Skeletal muscle satellite cell (primary cell): ENCODE results near the gene CCR8.
"Not testable (repeated sequence)": the region's sequence is repeated elsewhere in the genome, so short reads cannot be mapped to it uniquely, and the experiment has no call there.

Experiments
- H3K27me3 ChIP-seq: 2 replicates; pipeline ENCODE4 v1.7.0; 2013; ENCODE audit warnings: low read length; ENCODE audit not compliant: control insufficient read depth, insufficient read depth
- H3K36me3 ChIP-seq: 2 replicates; pipeline ENCODE4 v1.7.0; 2013; ENCODE audit warnings: mild to moderate bottlenecking, control low read depth, low read length; ENCODE audit not compliant: insufficient read depth
- H3K4me1 ChIP-seq: 2 replicates; pipeline ENCODE4 v1.7.0; 2013; ENCODE audit warnings: low read length; ENCODE audit not compliant: control insufficient read depth, insufficient read depth
- H3K4me2 ChIP-seq: 2 replicates; pipeline ENCODE4 v1.7.0; 2013; ENCODE audit warnings: mild to moderate bottlenecking, low read length
- H3K4me3 ChIP-seq: 2 replicates; pipeline ENCODE4 v1.7.0; 2013; ENCODE audit warnings: low read length
- H3K9ac ChIP-seq: 2 replicates; pipeline ENCODE4 v1.7.0; 2013; ENCODE audit warnings: mild to moderate bottlenecking, low read depth, low read length, moderate library complexity
- H3K9me3 ChIP-seq: replicated peaks from 2 replicates; pipeline ENCODE4 v1.7.0; 2013; ENCODE audit warnings: mild to moderate bottlenecking, control low read depth, low read length

CCR8 gene

DNA sequence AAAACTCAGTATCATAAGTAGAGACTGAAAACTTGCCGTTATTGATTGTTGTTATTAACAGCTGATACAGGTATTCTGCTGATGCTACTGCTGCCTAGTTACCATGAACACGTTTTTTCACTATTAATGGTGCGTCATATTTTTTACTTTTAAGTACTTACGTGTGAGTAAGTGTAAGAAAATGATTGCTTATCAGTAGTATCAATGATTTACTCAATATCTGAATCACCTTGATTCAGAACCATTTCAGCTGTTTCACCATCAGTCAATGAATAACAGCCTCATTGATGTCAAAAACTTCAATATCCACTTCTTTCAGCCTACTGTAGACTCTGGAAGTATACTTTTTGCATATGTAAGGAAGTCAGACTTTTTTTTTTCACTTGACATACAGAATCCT lies 4.7 kb downstream of the CCR8 start:
- Histone ChIP-seq H3K4me1 (no peaks in the 10 kb centered on the region), H3K4me2 (no peak overlapping the region), H3K9me3 (no peaks in the 10 kb centered on the region), H3K27me3 (no peaks in the 10 kb centered on the region), H3K4me3 (no peak overlapping the region), H3K36me3 (no peaks in the 10 kb centered on the region), H3K9ac (no peak overlapping the region)

DNA sequence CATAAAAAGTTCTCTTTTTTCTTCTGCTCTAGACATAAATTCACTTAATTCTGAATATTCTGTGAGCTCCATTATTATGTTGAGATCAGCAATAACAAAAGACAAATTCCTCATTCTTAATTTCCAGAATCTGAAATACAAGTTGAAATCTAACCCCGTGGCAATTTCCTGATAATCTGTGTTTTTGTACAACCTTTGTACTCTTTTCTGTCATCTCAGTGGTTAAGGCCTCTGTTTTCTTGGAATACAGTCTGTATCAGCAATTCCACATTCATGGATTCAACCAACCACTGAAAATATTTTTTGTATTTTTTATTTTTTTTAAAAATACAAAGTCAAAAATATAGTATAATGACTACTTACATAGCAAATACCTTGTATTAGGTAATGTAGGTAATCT lies 8.7 kb downstream of the CCR8 start:
- Histone ChIP-seq H3K9me3 (no peaks in the 10 kb centered on the region), H3K4me1 (no peaks in the 10 kb centered on the region), H3K4me3 (no peak overlapping the region), H3K9ac (no peak overlapping the region), H3K4me2 (no peak overlapping the region), H3K27me3 (no peaks in the 10 kb centered on the region), H3K36me3 (no peaks in the 10 kb centered on the region)

DNA sequence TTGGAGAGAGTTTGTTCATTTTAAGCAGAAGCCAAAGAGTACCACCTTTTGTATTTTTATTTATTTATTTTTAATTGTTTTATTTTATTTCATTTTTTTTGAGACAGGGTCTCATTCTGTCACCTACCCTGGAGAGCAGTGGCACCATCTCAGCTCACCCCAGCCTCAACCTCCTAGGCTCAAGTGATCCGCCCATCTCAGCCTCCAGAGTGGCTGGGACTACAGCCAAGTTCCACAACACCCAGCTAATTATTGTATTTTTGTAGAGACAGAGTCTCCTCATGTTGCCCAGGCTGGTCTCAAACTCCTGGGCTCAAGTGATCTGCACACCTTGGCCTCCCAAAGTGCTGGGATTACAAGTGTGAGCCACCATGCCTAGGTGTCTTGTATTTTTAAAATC lies 9.6 kb downstream of the CCR8 start:
- H3K4me3 ChIP-seq = no peak overlapping the region
- H3K27me3 ChIP-seq = no peaks in the 10 kb centered on the region
- no peaks in the 10 kb centered on the region for H3K4me1 ChIP-seq
- no peak overlapping the region for H3K4me2 ChIP-seq
- H3K9me3 ChIP-seq = no peaks in the 10 kb centered on the region
- H3K36me3 ChIP-seq = no peaks in the 10 kb centered on the region
- no peak overlapping the region for H3K9ac ChIP-seq

DNA sequence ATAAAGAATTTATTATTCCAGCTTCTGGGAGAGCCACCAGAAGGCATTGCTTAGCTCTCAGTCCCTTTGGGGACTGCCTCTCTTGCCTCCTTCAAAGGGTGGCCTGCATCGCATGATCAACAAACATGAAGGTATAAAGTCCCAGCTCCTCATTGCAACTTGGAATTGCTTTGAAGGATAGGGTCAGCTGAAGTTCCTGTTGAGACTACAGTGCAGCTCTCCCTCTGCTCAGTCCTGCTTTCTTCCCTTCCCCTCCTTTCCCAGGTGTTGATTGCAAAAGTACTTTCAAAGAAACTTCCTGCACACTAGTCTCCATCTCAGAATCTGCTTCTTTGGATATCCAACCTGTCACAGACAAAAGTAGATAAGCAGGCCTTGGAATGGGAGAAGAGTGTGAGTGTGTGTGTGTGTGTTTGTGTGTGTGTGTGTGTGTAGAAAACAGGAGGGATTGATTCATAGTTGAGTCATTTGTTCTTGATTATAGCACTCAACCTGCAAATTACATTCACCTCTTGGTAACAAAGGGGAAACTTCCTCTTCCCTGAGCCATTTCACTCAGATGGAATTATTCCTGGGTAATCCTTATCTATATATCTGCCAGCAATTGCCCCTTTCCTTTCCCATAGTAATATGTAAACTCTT lies 13.7 kb downstream of the CCR8 start:
- no peak overlapping the region for H3K4me3 ChIP-seq
- H3K4me2 ChIP-seq = no peak overlapping the region
- H3K9ac ChIP-seq = no peak overlapping the region
- no peaks in the 10 kb centered on the region for H3K27me3 ChIP-seq
- no peaks in the 10 kb centered on the region for H3K4me1 ChIP-seq
- H3K36me3 ChIP-seq = no peaks in the 10 kb centered on the region
- H3K9me3 ChIP-seq = no peaks in the 10 kb centered on the region

DNA sequence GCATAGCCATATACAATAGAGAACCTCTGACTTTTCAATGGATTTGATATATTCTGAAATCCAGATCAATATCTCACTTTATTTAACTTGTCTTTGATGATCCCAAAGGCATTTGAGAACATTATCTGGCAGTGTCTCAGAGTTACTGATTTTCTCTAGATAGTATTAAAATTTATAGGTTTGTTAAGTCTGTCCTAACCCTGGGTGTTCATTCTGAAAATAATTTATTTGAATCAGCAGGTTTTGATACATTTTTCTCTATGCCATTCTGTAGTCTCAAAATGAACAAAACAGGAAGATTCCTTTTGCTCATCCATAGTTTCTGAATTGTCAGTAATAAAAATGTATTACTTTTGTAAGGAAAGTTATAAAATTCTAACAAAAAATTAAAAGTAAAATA lies 14.3 kb downstream of the CCR8 start:
- Histone ChIP-seq H3K4me2 (no peak overlapping the region), H3K9ac (no peak overlapping the region), H3K4me3 (no peak overlapping the region), H3K27me3 (no peaks in the 10 kb centered on the region), H3K9me3 (no peaks in the 10 kb centered on the region), H3K36me3 (no peaks in the 10 kb centered on the region), H3K4me1 (no peaks in the 10 kb centered on the region)

DNA sequence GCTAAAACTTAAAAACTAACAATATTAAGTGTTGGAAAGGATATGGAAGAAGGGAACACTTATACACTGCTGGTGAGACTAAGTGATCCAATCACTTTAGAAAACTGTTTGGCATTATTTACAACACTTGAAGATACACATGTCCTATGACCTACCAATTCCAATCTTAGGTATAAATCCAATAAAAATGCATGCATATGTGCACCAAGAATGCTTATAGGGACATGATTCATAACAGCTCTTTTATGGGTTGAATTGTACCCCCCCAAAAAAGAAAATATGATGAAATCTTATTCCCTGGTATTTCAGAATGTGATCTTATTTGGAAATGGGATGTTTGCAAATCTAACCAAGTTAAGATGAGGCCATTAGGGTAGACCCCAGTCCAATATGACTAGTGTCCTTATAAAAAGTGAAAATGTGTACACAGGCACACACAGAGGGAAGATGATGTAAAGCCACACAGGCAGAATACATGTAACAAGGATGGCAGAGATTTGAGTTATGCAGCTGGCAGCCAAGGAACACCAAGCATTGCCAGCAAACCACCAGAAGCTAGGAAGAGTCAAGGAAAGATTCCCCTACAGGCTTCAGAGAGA lies 15.3 kb downstream of the CCR8 start:
- H3K36me3 ChIP-seq = no peaks in the 10 kb centered on the region

DNA sequence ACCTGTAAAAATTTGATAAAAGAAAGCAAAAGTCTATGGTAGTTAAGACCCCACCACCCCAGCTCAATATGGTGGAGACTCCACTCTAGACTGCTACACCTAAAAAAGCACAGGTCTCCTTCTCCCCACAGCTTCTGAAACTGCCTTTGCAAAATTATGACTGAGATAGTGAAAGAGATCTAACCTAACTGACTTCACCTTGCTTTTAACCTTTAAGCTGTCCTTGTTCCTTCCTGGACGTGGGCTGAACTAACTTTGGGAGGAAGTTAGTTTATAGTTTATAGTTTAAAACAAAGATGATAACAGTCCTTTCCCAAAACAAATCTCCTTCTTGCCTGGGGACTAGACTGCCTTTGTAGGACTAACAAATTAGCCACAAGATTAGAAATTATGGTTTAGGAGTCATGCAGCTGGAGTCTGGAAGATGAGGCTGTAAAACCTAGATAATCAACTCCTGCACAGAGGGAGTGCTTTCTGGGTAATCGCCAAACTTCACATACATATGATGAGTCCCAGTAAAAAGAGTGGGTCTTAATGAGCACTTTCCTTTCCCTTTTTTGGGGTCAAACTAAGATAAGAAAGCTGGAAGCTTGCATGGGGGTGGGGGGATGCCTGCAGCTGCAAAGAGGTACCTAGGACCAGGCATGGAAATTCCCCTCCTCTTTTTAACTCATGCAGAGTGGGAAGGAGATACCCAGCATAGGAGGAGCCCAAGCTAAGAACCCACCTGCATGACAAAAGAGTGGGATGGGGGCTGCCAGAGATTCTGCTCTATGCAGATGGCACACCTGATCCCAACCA lies 17.5 kb downstream of the CCR8 start:
- Histone ChIP-seq H3K27me3 (no peaks in the 10 kb centered on the region), H3K9ac (no peak overlapping the region), H3K4me1 (no peaks in the 10 kb centered on the region), H3K4me3 (no peak overlapping the region), H3K9me3 (no peaks in the 10 kb centered on the region), H3K36me3 (no peaks in the 10 kb centered on the region), H3K4me2 (no peak overlapping the region)

More for the DNA sequence above, 15.3 kb downstream of the CCR8 start:
- H3K9ac ChIP-seq = no peak overlapping the region
- no peaks in the 10 kb centered on the region for H3K4me1 ChIP-seq
- no peaks in the 10 kb centered on the region for H3K27me3 ChIP-seq
- no peak overlapping the region for H3K4me3 ChIP-seq
- H3K4me2 ChIP-seq = no peak overlapping the region
- H3K9me3 ChIP-seq = no peaks in the 10 kb centered on the region

DNA sequence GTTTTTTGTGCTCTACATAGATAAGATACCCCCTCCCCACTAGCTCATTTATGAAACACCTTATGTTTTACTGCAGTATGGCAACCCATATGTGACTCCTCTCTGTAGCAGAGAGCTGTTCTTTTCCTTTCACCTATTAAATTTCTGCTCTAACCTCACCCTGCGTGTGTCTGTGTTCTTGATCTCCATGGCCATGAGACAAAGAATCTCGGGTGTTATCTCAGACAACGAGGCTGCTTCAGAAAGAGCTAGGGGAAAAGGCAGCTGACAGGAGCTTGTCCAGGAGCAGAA lies 18.0 kb downstream of the CCR8 start:
- Histone ChIP-seq H3K4me1 (no peaks in the 10 kb centered on the region), H3K4me2 (no peak overlapping the region), H3K9me3 (no peaks in the 10 kb centered on the region), H3K4me3 (no peak overlapping the region), H3K27me3 (no peaks in the 10 kb centered on the region), H3K36me3 (no peaks in the 10 kb centered on the region), H3K9ac (no peak overlapping the region)

DNA sequence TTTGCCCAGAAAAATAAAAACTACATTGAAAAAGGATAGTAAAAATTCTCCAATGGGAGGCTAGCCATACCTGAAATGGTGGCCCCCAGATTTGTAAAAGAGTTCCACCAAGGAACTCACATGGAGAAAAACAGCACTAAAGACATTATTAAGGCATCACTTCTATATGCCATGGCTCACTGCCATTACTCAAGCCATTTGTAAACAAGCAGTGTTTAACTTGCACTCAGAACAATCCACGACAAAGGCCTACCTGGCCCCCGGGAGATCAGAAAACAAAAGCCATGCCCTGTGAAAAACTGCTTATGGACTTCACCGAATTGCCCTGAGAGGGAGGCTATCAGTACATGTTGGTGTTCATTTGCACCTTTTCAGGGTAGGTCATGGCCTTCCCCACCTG lies 19.6 kb downstream of the CCR8 start:
- Histone ChIP-seq H3K4me2 (no peak overlapping the region), H3K36me3 (no peaks in the 10 kb centered on the region), H3K9me3 (no peaks in the 10 kb centered on the region), H3K9ac (no peak overlapping the region), H3K27me3 (no peaks in the 10 kb centered on the region), H3K4me3 (no peak overlapping the region), H3K4me1 (no peaks in the 10 kb centered on the region)

DNA sequence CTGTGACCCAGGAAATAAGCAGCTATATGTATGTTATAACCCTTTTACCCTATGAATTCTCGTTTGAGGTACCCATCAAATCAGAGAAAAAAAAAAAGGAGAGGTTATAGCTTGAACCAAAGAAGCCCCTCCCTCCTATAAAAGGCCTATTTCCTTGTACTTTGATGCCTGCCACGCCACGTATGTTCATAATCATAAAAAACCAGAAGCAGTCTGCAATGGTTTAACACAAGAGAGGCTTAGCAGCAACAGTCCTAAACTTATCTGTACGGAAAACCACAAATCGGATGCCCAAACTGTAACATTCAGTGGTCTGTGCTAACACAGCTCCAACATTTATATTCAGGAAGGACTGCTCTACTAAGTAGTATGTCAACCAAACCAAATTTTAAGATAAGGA lies 21.2 kb downstream of the CCR8 start:
- H3K9ac ChIP-seq = no peak overlapping the region
- no peak overlapping the region for H3K4me2 ChIP-seq
- no peaks in the 10 kb centered on the region for H3K4me1 ChIP-seq
- no peaks in the 10 kb centered on the region for H3K36me3 ChIP-seq
- H3K9me3 ChIP-seq = no peaks in the 10 kb centered on the region
- no peak overlapping the region for H3K4me3 ChIP-seq
- H3K27me3 ChIP-seq = peaks cover 4% of the 10 kb centered on the region

DNA sequence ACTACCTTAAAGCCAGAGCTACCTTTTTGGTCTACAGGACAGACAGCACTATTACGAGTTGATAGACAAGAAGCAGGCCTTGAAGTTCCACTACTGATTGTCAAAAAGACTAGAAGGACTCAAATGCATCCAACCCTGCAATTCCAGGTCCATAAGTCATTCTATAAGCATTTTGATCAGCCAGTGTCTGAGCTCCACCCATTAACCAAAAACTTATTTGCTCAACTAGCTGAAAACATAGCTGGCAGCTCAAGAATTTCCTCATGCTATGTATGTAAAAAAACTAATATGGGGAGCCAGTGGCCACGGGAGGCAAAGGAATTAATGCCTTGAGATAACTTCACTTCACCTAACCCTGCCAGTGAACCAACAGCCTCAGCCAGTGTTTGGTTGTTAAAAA lies 21.6 kb downstream of the CCR8 start:
- H3K36me3 ChIP-seq, H3K4me3 ChIP-seq, H3K9ac ChIP-seq, H3K9me3 ChIP-seq, H3K4me2 ChIP-seq, H3K4me1 ChIP-seq, H3K27me3 ChIP-seq: not testable (repeated sequence)
